GM12874 (cell line): ENCODE measurements around the gene APLNR.

ENCODE experiments used
- TF ChIP-seq, protein P1 (sequence below): IDR thresholded peaks from 2 replicates; pipeline ENCODE4 v1.5.1; 2011; ENCODE audit warnings: low read depth, mild to moderate bottlenecking, control low read depth, low read length, moderate library complexity; ENCODE audit not compliant: insufficient read depth

APLNR gene

DNA sequence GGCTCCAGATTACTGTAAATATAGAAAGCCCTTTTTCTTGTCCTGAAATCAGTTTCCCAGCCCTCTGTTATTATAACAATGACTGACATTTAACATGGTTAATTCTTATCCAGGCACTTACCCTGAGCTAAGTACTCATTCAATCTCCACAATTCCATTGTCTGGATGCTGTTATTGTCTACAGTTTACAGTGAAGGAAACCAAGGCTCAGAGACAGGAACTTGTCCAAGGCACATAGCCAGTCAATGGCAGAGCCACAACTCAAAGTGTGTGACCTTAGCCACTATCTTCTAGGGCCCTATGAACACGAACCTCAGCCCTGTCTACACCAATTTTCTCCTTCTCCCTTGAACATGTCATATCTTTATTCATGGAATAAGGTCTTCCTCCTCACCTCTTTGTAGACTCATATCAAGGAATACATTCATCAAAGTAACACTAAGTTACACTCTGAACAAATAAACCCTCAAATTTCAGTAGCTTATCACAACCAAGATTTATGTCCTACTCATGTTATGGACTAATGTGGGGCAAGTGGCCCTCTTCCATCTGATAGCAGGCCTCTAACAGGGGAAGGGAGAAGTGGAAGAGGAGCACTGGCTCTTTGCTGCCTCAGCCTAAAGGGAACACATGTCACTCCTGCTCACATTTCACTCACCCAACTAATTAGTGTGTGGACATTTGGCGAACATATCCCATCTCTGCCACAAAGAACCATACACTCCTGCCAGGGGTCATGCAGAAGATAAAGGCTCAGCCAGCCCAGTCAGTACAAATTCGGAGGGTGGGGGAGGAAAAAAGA, 39.3 kb upstream of the APLNR start:
- TF ChIP-seq, protein P1, sequence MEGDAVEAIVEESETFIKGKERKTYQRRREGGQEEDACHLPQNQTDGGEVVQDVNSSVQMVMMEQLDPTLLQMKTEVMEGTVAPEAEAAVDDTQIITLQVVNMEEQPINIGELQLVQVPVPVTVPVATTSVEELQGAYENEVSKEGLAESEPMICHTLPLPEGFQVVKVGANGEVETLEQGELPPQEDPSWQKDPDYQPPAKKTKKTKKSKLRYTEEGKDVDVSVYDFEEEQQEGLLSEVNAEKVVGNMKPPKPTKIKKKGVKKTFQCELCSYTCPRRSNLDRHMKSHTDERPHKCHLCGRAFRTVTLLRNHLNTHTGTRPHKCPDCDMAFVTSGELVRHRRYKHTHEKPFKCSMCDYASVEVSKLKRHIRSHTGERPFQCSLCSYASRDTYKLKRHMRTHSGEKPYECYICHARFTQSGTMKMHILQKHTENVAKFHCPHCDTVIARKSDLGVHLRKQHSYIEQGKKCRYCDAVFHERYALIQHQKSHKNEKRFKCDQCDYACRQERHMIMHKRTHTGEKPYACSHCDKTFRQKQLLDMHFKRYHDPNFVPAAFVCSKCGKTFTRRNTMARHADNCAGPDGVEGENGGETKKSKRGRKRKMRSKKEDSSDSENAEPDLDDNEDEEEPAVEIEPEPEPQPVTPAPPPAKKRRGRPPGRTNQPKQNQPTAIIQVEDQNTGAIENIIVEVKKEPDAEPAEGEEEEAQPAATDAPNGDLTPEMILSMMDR = no peak

DNA sequence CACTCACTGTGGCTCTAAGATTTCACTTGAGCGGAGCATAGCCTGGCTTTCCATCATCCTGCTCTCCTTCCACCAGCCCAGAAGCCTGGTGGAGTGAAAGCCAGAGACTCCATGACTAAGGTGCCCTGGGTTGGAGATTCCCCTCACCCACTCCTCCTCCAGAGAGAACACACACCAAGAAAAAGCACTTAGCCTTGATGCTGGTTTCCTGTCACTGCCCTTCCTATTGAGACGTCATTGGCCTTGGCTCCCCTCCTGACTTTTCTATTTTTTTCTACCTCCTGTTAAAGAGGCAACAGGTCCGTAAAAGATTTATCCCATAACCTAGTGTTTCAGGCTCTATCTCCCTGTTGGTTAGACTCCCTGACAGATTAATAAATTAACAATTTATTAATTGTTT, 38.5 kb upstream of the APLNR start:
- TF ChIP-seq, protein P1 = no peak

DNA sequence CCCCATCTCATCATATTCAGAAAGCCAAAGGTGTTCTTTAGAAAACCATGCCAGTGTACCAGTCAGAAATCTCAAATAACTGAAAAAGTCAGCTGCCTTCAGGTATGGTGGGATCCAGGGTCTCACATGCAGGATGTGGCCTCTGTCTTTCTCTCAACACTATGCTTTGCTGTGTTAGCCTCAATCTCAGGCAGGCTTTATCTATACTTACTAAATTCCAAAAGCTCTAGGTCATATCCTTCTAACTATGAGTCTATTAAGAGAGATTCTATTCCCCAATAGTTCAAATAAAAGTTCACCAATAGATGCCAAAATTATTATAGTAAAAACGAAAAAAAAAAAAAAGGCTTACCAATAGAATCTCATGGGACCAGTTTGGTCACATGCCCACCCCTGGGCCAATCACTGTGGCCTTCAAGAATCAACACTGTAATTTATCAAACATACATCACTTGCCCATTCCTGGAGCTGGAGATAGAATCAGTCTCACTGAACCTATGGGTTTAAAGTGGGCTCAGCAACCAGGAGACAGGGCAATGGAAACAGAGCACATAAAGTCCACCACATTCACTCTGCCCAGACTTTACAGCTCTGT, 38.0 kb upstream of the APLNR start:
- TF ChIP-seq, protein P1 = no peak

DNA sequence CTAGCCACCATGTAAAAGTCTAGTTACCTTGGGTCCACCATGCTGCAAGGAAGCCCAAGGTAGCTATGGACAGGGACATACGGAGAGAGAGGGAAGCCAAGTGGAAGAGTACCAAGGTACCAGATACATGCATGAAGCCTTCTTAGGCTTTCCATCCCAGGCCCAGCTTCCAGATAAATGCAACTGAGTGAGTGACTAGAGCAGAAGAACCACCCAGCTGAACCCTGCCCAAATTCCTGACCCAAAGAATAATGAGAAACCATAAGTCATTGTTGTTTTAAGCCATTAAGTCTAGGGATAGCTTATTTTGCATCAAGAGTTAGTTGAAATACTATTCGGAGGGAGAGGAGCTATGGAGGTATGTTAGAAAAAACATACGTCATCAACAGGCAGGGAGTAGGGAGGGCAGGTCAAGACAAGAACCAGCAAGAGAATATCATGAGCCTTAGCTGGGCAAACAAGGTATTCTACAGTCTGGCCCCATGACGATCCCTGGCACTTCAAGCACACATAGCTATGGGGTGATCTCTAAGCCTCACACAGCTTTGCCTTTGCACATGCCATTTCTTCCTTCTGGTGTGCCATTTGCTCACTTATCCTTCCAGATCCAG, 36.5 kb upstream of the APLNR start:
- TF ChIP-seq, protein P1 = no peak

DNA sequence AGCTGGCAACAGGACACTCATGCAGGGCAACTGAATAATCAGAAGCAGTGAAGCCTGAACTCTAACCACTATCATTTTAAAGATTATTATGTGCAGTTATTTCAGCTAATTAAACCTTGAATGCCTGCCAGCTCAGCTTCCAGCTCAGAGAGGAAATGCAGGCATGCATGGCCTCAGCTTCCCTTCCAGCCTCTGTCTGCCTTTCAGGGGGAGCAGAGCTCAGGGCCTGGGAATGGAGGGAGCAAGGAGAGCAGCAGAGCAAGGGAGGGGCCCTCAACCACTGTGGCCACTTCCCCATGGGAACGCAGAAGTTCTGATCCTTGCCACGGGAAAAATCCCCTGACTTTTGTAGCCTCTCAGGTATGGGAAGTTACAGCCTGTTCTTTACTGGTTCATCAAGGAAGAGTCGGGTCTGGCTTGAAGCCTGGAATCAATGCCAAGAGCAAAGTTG, 32.5 kb upstream of the APLNR start:
- TF ChIP-seq, protein P1 = no peak

DNA sequence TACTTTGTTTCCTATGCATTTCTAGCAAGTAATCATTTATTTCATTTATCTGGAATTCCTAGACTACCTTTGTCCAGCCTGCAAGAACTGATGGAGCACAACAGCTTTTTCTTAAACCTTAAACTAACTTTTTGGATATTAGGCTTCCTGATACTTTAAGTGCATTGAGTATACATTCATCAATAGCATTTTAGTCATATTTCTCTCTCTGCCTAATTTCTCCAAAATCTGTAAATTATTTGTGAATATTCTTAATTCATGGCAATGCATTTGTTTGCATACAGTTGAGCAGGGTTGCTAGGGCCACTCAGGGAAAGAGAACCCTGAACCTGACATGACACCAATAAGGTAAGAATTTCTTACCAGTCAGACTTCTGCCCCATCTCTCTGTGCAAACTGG, 29.1 kb upstream of the APLNR start:
- TF ChIP-seq, protein P1 = no peak

DNA sequence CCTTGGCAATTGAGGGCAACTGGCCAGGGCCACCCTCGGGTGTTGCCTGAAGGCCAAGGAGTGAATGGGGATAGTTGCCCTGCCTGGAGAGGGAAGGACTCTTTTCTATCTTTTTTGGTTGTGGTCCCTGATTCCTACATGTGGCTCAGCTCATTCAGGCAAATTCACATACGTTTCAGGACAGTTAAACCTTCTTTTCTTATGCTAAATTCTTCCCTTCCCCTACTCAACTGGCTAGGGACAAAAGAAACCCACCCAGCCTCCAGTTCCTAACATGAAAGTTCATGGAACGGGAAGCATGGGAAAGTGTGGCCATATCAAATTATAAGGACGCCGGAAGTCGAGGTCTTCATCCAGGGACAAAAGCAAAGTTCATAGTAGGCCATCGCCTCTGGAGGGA, 26.3 kb upstream of the APLNR start:
- TF ChIP-seq, protein P1 = no peak
